Measurements from ENCODE around the gene UTY.

The UTY gene

GRCh38 chrY:13479828-13480227, at the start of gene UTY:
Gene UTY (minus strand): TSS chrY:13480033. CDS start chrY:13479665, 368 bp downstream.
- DNase-seq (ENCODE audit: low read depth, low spot score), result peak; percentile 83

DNA sequence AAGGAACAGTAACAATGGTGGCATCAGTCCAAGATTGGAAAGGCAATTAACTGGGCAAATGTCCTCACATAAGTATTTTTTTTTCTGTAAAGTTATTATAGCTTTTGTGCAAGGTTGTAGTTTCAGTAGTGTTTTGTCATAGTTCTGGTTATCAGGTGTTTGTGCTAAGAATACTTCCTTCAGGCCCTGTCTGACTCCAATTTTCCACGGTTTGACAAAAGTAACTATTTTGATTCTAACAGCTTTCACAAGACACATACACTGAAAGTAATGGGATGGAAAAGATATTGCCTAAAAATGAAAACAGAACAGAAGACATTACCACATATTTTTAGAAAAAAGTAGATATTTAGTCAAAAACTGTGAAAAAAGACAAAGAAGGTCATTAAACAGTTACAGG, 40.6 kb upstream of the UTY start:
- no peak for DNase-seq (ENCODE audit: low read depth, low spot score)

DNA sequence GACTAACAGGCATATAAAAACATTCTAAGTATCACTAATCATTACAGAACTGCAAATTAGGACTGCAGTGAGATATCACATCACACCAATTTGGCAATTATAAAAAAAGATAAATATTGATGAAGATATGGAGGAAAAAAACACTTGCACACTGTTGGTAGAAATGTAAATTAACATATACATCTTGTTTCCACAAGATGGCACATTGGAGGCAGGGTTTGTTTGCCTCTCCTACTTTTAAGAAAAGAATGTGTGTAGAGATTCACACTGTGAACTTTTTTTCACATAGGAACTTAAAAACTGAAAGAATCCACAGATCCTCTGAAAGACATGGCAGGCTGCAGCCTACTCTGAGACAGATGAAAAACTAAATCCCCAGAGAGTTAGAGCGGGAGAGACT, 21.4 kb upstream of the UTY start:
- no peak for DNase-seq (ENCODE audit: low read depth, low spot score)

DNA sequence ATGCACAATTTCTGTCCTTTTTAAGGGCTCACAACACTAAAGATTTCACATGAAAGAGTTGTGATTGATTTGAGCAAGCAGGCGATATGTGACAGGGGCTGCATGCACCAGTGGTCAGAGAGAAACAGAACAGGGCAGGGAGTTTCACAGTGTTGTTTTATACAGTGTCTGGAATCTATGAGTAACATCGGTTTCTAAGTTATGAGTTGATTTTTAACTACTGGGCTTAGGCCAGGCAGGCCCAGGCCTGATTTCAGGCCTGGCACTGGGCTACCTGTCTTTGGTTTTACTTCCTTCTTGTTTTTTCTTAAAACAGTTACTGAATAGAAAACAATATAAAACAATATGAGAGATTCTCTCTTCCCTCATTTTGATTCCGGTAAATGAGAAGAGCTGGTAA, 13.9 kb upstream of the UTY start:
- DNase-seq (ENCODE audit: low read depth, low spot score), result no peak

- no peak for DNase-seq (ENCODE audit: low read depth, low spot score)
Measured at GRCh38 chrY:13492408-13492807, 12.6 kb upstream of the UTY start.

GRCh38 chrY:13488738-13489137, 8.9 kb upstream of the UTY start:
- DNase-seq (ENCODE audit: low read depth, low spot score), result no peak

DNA sequence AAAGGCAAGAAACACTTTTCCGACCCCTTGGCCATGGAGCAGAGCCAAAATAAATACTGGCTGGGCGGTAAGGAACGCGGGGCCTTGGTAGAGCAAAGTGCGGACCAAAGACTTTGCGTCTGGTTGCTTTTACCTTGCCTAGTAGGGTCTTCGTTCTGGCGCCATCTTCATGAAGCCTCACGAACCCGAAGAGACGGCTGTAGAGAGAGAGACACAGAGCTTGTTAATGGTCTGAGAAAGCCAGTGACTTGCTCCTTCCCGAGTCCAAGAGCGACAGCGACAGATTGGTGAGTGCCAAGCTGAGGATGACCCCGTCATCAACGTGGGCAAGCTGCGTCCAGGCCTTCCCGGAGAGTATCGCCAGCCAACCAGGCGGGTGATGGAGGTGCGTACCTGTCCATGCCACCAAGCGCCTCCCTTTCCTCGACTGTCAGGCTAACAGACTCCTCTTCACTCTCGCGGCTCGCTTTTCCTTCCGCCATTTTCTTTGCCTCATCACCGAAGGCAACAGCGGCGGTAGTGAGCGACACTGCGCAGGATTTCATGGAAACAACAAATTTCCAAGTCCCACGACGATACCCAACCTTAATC, 617 bp downstream of the UTY start:
- DNase-seq (ENCODE audit: low read depth, low spot score), result no peak

DNA sequence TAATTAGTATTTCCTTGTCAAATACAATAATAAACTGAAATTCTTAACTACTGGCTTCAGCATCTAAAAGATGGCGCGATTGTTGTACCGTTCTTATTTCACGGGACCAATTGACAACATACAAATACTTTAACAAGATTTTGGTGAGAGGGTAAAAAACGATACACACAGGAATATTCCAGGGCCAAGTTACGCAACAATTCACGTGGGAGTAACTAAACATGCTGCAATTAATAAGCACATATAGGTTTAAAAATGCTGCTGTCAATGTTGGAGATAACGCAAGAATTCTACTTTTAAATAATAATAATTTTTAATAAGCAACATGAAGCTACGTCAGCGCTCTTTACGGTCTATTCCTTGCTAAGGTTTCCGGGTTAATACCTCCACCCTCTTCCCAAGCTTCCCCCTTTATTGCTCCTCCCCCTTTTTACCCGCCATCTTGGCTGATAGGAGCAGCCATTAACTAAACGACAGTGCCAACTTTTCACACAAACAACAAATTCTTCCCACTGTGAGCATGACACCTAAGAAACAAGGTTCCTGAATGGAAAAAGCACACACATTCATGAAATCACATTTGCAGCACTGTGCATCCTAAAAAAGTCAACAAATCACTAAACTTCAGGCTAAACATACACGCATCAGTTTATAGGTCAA, 1.6 kb downstream of the UTY start:
- peak; percentile 12 for DNase-seq (ENCODE audit: low read depth, low spot score)

DNA sequence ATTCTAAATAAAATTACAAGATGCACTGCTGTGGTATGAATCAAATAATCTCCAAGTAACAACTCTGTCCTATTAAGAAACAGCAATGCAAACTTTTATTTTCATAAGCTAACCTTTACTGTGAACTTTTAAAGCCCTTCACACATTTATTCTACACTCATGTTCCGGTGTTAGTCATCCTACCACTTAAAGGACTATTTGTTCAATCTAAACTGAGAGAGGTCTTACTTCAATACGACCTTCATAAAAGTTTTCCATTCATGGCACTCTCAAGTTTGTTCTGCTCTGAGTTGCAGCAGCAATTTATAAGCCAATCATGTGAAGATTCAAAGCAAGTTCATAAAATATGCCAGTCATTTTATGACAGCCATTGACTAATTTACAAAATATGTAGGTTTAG, 4.8 kb downstream of the UTY start:
- DNase-seq (ENCODE audit: low read depth, low spot score), result no peak

DNA sequence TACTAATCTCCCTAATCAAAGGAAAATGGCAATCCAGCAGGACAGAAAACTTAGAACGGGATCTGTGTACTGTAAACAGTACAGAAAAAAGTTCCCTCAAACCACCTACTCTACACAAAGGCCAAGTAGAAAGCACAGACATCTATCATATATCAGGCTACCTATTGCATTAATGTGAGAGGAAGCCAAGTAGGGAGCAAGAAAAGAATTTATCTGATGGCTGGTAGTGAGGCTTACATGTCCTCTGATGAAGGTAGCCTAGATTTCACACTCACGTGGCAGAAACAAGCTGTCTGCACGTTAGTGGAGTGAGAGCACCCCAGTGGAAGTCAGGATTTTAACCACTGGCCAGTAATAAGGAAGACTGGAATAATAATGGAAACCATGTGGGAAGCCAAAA, 28.3 kb downstream of the UTY start:
- DNase-seq (ENCODE audit: low read depth, low spot score), result no peak

DNA sequence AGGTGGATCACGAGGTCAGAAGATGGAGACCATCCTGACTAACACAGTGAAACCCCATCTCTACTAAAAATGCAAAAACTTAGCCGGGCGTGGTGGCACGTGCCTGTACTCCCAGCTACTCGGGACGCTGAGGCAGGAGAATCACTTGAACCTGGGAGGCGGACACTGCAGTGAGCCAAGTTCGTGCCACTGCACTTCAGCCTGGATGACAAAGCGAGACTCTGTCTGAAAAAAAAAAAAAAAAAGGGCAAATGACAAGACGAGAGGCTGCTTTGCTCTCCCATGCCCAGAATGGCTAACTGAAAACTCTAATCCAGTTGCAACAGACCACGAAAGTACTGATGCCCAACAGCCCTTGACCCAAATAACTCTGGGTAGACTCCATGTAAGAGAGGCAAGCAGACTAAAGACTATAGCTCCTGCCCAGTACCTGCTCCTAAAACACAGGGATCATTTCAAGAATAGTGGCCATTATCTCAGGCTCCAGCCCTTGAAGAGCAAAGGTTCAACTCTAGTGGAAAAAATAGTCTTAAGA, 29.2 kb downstream of the UTY start:
- DNase-seq (ENCODE audit: low read depth, low spot score), result no peak

- no peak for DNase-seq (ENCODE audit: low read depth, low spot score)
Measured at GRCh38 chrY:13445566-13445965, 34.3 kb downstream of the UTY start.

DNA sequence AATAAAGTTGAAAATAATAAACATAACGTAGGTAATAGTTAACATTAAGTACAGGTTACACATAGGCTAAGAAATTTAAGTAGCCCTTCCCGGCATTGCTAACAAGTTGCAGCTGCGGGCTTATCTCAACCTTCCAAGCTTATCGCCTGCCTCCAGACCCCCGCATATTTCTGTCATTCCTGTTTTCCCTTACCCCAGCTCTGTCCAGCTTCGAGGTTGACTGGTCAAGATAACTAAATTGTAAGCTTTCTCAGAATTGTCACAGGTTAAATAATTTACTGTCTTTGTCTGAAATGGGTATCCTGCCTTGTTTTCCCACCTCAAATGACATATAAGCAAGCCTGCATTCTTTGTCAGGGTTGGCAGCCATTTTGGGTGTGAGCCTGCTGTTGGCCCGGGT, 36.7 kb downstream of the UTY start:
- DNase-seq (ENCODE audit: low read depth, low spot score), result no peak

GRCh38 chrY:13440811-13441210, 39.0 kb downstream of the UTY start:
- DNase-seq (ENCODE audit: low read depth, low spot score), result no peak

DNA sequence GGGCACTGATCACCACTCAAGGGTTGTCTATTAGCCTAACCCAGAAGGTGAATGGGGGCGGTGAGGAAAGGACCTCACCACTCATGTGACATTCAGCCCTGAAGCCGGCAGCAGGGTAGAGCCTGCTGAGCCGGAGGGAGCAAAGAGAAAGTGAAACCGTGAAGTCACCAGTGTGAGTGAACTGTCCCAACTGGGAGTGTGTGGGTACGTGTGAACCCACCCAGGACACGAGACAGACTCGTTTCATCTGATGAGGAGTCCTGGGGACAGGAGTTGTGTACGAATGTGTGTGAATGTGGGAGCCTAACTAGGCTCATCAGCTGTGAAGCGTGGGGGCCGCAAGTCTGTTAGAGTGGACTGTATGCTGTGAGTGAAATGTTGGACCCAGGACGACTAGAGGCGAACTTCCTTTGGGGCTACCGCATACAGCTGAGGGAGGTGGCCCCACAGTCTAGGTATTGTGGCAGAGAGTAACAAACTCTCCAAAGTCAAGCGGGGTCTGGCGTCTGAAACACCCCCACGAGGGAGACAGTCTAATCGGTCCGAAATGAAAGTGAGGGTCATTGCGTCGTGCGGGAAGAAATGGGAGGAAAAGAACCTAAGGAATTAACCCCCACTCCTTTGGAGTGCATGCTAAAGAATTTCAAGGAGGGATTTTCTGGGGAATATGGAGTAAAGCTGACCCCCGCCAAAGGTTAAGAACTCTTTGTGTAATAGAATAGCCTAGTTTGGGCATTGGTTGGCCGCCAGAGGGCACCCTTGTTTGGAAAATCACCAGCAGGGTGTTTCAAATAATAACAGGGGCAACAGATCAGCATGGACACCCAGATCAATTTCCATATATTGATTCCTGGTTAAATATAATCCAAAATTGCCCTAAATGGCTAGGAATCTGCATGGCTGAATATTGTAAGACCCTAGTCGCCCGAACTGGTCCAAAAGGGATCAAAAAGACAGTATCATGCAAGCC, 43.6 kb downstream of the UTY start:
- DNase-seq (ENCODE audit: low read depth, low spot score), result no peak

DNA sequence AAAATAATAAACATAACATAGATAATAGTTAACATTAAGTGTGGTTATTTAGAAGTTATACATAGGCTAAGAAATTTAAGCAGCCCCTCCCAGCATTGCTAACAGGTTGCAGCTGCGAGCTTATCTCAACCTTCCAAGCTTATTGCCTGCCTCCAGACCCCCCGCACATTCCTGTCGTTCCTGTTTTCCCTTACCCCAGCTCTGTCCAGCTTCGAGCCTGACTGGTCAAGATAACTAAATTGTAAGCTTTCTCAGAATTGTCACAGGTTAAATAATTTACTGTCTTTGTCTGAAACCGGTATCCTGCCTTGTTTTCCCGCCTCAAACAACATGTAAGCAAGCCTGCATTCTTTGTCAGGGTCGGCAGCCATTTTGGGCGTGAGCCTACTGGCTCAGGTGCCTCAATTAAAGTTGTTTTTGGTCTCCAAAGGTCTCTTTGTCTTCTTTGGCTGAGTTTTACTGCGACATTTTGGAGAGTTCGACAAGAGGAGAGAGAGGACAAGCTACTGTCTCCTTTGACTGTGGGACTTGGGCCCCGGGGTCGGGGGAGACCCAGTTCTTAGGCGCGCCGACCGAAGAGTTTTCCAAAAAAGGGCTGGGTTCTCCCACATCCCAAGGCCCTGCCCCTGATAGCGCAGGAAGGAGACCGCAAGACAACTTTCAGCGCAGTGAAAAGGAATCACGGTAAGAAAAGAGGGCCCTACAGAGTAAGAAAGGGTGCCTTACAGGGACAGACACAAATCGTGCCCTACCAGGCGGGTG, 44.4 kb downstream of the UTY start:
- no peak for DNase-seq (ENCODE audit: low read depth, low spot score)

GRCh38 chrY:13432293-13433025, 47.4 kb downstream of the UTY start:
- DNase-seq (ENCODE audit: low read depth, low spot score), result no peak

- DNase-seq (ENCODE audit: low read depth, low spot score), result no peak
Measured at GRCh38 chrY:13429551-13429950, 50.3 kb downstream of the UTY start.

- no peak for DNase-seq (ENCODE audit: low read depth, low spot score)
Measured at GRCh38 chrY:13423281-13423732, 56.5 kb downstream of the UTY start.

DNA sequence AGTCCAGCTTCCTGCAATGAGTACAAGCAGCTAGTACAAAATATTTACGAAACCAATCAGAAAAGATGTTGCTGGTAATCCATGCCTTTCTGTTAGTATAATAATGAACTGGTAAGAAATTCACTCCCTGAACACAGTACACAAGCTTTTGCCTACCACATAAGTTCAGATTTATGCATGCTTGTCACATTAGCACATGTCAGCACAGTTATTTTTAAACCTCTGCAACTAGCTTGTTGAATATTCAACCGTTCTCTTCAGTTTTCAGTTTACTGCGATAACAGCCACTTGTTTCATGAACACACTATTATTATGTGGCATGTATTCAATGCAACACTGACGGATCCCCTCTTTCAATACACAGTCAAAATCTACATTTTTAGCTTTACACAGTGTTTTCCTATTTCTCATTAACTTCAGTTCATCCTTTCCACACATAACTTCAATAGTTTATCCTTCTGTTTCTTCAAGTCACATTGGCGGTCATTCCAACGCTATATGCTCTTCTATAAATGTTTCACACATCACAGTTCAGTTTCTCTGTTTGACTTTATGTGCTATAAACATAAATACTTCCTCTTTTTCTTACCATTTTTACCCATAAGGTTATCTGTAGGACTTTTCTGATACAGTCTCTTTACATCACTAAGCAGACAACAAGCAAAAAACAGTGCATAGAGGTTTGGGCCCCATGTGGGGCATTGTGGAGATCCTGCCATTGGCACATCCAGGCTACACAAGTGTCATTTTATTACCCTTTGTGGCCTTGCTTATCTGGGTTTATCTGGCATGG, 62.8 kb downstream of the UTY start:
- DNase-seq (ENCODE audit: low read depth, low spot score), result no peak

Data from iPS DF 19.7 (cell line).